Activated CD4-positive, alpha-beta memory T cell treated with anti-CD3 and anti-CD28 coated beads, Interleukin-2, amount 10 ng/mL, durations not matched to agents 7 days and 5 days (primary cell): ENCODE measurements around the gene EIF1B. TPM values are rescaled to one million over a fixed set of nuclear protein-coding genes. Genes with fewer than 3 reads are reported as not detected.

ENCODE experiments used
- CTCF ChIA-PET: fragments of 350-600 bp; sonication (Branson Sonifier 250); formaldehyde crosslinking; loops from one replicate; lab custom pipeline; 2021; ENCODE audit warnings: antibody characterized with exemption, inconsistent platforms; lab: Charles Lee
- POLR2A ChIA-PET: fragments of 350-600 bp; sonication (Branson Sonifier 250); formaldehyde crosslinking; loops from one replicate; lab custom pipeline; 2021; ENCODE audit warnings: antibody characterized with exemption; lab: Charles Lee
- DNase-seq: peaks from one replicate; pipeline ENCODE4 v3.0.0-alpha.2; 2020
- H3K27ac Mint-ChIP-seq: one replicate; pipeline ENCODE4 v1.8.0; 2021; ENCODE audit warnings: mild to moderate bottlenecking, mixed read lengths
- H3K27me3 Mint-ChIP-seq: one replicate; pipeline ENCODE4 v1.8.0; 2021; ENCODE audit warnings: mixed read lengths
- H3K36me3 Mint-ChIP-seq: one replicate; pipeline ENCODE4 v1.8.0; 2021; ENCODE audit warnings: low read depth, mixed read lengths
- H3K4me1 Mint-ChIP-seq: one replicate; pipeline ENCODE4 v1.8.0; 2021; ENCODE audit warnings: mixed read lengths
- H3K4me3 Mint-ChIP-seq: one replicate; pipeline ENCODE4 v1.8.0; 2021; ENCODE audit warnings: mild to moderate bottlenecking, mixed read lengths
- H3K9me3 Mint-ChIP-seq: one replicate; pipeline ENCODE4 v1.8.0; 2021; ENCODE audit warnings: mixed read lengths
- total RNA-seq, 2 experiments: library from RNA; stranded (reverse); gene quantifications; one replicate each; pipeline ENCODE4 v1.2.3, GENCODE V29; 2021

EIF1B gene
- total RNA-seq, 2 experiments from 2014 or later = 39.2 to 41.9 TPM

DNA sequence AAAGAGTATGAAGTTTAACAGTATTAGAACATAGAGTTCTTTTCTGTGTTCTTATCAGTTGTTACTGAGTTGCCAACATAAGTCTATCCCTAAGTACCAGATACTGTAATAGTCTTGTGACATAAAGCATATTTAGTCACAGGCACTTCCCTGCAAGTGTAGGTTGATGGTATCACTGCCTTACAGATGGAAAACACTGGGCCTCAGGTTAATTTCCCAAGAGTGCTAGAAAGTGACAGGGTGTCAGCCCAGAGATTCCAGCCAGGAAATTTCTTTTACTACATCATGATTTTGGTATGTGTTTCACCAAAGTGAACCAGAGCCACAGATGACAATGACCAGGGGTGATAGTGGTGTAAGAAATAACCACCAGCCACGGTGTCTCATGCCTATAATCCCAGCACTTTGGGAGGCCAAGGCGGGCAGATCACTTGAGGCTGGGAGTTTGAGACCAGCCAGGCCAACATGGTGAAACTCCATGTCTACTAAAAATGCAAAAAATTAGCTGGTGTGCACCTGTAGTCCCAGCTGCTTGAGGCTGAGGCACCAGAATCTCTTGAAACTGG, 3.2 kb downstream of the EIF1B start:
- DNase-seq = no peak
- POLR2A ChIA-PET = interaction anchor here (1.5 kb wide), 1 partner anchor 120 kb away, joined by 4 read pairs; no protein-coding TSS in a partner anchor
- Mint-ChIP-seq H3K4me1 (peaks cover 28% of the 10 kb centered on the region), H3K27me3 (no peaks in the 10 kb centered on the region), H3K27ac (no peak overlapping the region), H3K9me3 (no peaks in the 10 kb centered on the region), H3K4me3 (no peak overlapping the region), H3K36me3 (peaks cover 38% of the 10 kb centered on the region)
- CTCF ChIA-PET = interaction anchor here (1.1 to 3.7 kb wide), 2 partner anchors 121 to 887 kb away, joined by 3 to 28 read pairs; partner anchors contain the start of gene CTNNB1

DNA sequence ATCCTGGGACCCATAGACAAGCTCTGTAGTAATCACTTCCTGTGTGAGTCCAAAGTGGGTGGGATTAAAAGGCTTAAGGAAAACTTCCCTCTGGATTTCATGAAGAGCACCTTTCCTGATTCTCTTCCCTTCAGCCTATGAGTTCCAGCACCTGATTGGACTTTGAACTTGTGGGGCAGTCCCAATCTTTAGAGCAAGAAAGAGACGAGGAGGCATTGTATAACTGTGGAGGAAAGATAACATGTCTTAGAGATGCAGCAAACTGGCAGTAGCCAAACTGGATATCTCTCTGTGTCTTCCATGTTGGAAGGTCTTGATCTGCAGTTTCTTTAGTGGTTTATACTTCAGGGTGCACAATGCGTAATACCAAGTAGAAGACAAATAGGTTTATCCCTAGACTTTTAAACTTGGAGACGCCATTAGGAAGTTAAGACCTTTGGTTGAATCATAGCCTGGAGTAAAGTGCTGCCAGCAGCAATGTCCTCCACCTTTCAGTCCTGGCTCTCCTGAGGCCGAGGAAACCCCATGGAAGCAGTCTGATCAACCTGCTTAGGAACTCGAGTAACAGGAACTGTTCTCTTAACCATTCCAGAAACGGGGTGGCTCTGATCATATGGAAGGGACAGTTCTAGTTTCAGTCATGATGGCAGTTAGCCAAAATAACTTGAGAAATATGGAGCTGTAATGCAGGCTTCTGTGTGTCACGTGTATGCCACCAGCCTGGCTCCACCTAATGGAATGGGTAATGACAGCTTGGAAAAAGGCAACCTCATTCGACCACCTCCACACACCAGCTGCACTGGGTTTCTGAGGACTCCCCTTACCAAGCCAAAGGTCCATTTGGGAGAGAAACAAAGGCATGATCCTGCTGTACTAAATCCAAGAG, 4.7 kb downstream of the EIF1B start:
- no peak for DNase-seq
- Mint-ChIP-seq H3K36me3 (peaks cover 38% of the 10 kb centered on the region), H3K4me1 (peaks cover 22% of the 10 kb centered on the region), H3K27me3 (no peaks in the 10 kb centered on the region), H3K27ac (no peak overlapping the region), H3K4me3 (no peak overlapping the region), H3K9me3 (no peaks in the 10 kb centered on the region)
- ChIA-PET CTCF (interaction anchor here (2.3 kb wide), 1 partner anchor 123 kb away, joined by 11 read pairs; no protein-coding TSS in a partner anchor), POLR2A (no interaction called here)

DNA sequence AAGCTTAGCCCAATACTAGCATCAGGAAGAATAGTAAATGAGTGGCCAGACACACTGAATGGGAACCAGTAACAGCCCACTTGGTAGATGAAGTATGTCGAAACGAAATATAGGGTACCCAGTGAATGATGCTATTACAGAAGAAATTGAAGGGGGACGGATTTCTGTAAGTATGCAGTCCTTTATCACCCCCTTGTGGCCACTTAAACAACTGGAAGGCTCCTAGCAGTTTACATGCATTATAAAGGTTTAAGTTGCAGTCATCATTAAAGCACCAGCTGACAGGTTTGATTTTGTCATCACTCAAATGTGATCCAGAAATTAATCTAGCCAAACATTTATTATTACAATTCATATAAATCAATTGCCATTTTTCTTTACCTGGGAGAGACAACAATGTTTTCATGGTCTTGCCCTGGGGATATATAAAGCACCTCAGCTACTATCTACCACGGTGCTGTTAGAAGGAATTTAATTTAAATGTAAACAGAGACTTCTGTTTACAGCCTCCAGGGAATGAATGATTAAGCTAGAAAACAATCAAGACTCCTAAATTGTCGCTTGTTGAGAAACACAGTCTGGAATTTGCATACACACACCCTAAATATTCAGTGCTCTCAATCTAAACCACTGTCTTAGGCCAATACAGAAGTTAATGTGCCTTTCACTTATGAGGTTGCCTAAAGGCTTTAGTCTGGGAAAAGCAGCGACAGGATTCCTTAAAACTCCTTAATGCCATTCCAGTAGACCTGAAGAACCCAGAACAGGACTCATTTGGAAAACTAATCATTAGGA, 7.8 kb downstream of the EIF1B start:
- H3K27ac Mint-ChIP-seq = no peak overlapping the region
- ChIA-PET CTCF (interaction anchor here (0.6 to 3.4 kb wide), 13 partner anchors 9 to 902 kb away, joined by 3 to 80 read pairs (median 3); no protein-coding TSS in a partner anchor), POLR2A (no interaction called here)
- no peaks in the 10 kb centered on the region for H3K9me3 Mint-ChIP-seq
- H3K4me3 Mint-ChIP-seq = no peak overlapping the region
- DNase-seq = peak; percentile 43
- peaks cover 7% of the 10 kb centered on the region for H3K4me1 Mint-ChIP-seq
- no peaks in the 10 kb centered on the region for H3K27me3 Mint-ChIP-seq
- peaks cover 20% of the 10 kb centered on the region for H3K36me3 Mint-ChIP-seq

DNA sequence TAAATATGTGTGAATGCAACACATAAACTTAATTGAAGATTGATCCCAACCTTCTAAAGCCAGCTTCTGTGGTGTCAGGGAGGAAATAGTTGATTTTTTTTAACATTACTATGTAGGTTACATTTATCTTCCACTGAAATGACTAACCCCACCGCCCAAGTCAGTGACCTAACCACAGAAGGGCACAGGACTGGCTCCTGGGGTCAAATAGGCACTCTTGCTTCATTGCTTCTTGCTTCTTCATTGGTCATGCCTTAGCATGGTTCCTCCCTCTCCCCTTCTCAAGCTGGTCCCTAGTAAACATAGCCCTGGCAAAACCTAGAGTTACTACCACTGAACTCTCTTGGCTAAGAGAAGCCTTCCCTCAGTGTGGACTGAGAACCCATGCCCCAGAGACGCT, 12.3 kb downstream of the EIF1B start:
- H3K27me3 Mint-ChIP-seq = peaks cover 23% of the 10 kb centered on the region
- no peaks in the 10 kb centered on the region for H3K4me1 Mint-ChIP-seq
- no peak overlapping the region for H3K4me3 Mint-ChIP-seq
- H3K9me3 Mint-ChIP-seq = no peaks in the 10 kb centered on the region
- H3K27ac Mint-ChIP-seq = no peak overlapping the region
- H3K36me3 Mint-ChIP-seq = no peaks in the 10 kb centered on the region
- ChIA-PET CTCF (no interaction called here), POLR2A (no interaction called here)
- DNase-seq = no peak

DNA sequence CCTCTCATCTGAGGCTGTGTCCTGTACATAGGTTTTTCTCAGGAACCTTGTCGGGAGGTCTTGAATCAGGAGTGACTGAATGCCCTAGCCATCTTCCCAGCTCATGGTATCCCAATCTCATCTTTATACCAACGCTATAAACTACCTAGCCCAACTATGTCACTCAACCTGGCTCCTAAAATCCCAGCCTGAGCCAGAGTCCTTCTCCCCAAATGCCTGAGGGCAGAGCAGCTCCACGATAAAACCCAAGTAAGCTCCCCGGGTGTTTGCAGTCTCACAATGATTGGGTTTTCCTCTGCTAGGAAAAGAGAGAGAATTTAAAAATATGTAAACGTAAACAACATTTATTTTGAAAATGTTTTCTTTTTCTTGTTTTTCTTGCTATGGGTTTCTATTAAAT, 14.4 kb downstream of the EIF1B start:
- Mint-ChIP-seq H3K27me3 (peaks cover 30% of the 10 kb centered on the region), H3K27ac (no peak overlapping the region), H3K4me3 (no peak overlapping the region), H3K36me3 (no peaks in the 10 kb centered on the region), H3K9me3 (no peaks in the 10 kb centered on the region), H3K4me1 (peaks cover 4% of the 10 kb centered on the region)
- POLR2A ChIA-PET = no interaction called here
- CTCF ChIA-PET = no interaction called here
- no peak for DNase-seq

DNA sequence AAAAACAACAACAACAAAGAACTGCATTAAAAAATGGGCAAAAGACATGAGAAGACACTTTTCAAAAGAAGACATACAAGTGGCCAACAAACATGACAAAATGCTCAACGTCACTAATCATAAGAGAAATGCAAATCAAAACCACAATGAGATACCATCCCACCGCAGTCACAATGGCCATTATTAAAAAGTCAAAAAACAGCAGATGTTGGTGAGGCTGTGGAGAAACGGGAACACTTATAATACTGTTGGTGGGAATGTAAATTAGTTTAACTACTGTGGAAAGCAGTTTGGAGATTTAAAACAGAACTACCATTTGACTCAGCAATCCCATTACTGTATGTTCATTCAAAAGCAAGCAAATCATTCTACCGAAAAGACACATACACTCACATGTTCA, 15.1 kb downstream of the EIF1B start:
- no peaks in the 10 kb centered on the region for H3K36me3 Mint-ChIP-seq
- ChIA-PET CTCF (no interaction called here), POLR2A (no interaction called here)
- H3K27ac Mint-ChIP-seq = no peak overlapping the region
- H3K9me3 Mint-ChIP-seq = no peaks in the 10 kb centered on the region
- DNase-seq = no peak
- H3K27me3 Mint-ChIP-seq = peaks cover 30% of the 10 kb centered on the region
- H3K4me3 Mint-ChIP-seq = no peak overlapping the region
- peaks cover 4% of the 10 kb centered on the region for H3K4me1 Mint-ChIP-seq

DNA sequence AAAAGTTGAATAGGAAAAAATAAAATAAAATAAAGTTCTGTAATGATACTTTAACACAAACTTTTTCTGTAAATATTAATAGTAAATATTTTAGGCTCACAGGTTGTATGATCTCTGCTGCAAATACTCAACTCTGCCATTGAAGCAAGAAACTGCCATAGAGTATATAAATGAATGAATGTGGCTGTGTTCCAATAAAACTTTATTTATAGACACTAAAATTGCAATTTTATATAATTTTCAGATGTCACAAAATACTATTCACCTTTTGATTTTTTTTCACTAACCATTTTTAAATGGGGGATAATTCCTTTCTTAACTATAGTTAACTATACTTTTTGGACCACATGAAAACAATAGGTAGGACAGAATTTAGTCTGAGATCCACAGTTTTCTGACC, 16.0 kb downstream of the EIF1B start:
- Mint-ChIP-seq H3K27me3 (peaks cover 38% of the 10 kb centered on the region), H3K4me1 (peaks cover 4% of the 10 kb centered on the region), H3K36me3 (no peaks in the 10 kb centered on the region), H3K27ac (no peak overlapping the region), H3K9me3 (no peaks in the 10 kb centered on the region), H3K4me3 (no peak overlapping the region)
- DNase-seq = no peak
- POLR2A ChIA-PET = no interaction called here
- CTCF ChIA-PET = interaction anchor here (1.9 kb wide), 1 partner anchor 8 kb away, joined by 6 read pairs; no protein-coding TSS in a partner anchor

DNA sequence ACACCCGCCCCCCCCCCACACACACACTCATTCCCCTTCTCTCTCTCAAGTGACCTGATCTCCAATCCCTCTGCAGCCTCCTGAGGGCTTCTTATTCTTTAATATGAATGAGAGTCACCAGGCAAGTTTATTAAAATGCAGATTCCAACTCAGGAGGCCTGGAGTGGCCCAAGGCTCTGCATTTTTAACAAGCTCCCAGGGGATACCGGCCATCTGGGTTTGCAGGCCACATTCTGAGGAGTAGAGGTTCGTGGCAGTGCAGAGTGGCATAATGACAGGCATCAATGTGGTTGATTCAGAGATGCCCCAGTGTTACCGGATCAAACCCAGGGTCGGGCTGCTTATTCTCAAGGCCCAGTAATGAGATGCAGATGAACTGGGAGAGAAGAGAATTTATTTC, 18.9 kb downstream of the EIF1B start:
- Mint-ChIP-seq H3K9me3 (no peaks in the 10 kb centered on the region), H3K4me3 (no peak overlapping the region), H3K4me1 (peaks cover 4% of the 10 kb centered on the region), H3K27ac (no peak overlapping the region), H3K36me3 (no peaks in the 10 kb centered on the region), H3K27me3 (peaks cover 41% of the 10 kb centered on the region)
- DNase-seq = no peak
- ChIA-PET POLR2A (no interaction called here), CTCF (interaction anchor here (0.9 to 1.5 kb wide), 5 partner anchors 11 to 464 kb away, joined by 3 to 5 read pairs (median 4); no protein-coding TSS in a partner anchor)

DNA sequence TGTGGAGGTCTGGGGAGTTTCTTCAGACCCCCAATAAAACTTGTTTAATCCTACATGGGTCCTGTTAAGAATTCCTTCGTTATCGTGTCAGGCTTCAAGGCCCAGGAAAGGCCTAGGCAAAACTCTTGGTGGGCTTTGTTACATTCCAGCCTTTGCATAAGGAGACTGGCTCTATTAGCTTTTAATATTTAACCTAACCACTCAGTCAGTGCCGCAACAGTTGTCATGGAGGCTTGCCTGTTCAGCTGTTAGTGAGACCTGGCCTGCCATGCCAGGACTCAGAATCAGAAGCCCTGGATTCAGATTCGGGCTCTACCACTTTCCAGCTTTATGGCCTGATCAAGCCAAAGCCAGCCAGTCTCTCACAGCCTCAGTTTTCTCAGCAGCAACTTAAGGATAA, 19.6 kb downstream of the EIF1B start:
- Mint-ChIP-seq H3K27ac (no peak overlapping the region), H3K36me3 (no peaks in the 10 kb centered on the region), H3K9me3 (no peaks in the 10 kb centered on the region), H3K4me1 (peaks cover 4% of the 10 kb centered on the region), H3K4me3 (no peak overlapping the region), H3K27me3 (peaks cover 35% of the 10 kb centered on the region)
- ChIA-PET CTCF (interaction anchor here (1.0 to 1.5 kb wide), 4 partner anchors 12 to 252 kb away, joined by 3 to 5 read pairs (median 4); no protein-coding TSS in a partner anchor), POLR2A (no interaction called here)
- DNase-seq = no peak

DNA sequence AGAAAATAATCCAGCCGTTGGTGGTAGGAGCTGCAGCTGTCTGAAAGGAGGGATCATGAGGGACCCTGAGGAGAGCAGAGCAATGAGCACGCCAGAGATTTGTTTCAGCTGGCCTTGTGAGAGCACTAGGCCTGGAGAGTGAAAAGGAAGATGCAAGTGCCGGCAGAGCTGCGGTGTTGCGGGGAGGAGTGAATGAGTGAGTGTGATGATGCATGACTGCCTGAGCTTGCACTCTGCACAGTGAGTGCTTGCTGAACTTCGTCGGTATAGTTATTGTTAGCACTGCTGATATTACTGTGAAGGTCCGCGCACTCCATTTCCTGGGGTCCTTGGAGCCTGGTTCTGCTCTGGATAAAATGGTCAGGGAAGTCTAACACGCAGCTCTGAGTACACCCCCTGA, 23.2 kb downstream of the EIF1B start:
- no peaks in the 10 kb centered on the region for H3K36me3 Mint-ChIP-seq
- DNase-seq = no peak
- ChIA-PET CTCF (no interaction called here), POLR2A (interaction anchor here (1.4 kb wide), 1 partner anchor 124 kb away, joined by 3 read pairs; the partner anchor contains the start of gene RPL14)
- peaks cover 12% of the 10 kb centered on the region for H3K27me3 Mint-ChIP-seq
- H3K4me1 Mint-ChIP-seq = peaks cover 12% of the 10 kb centered on the region
- no peaks in the 10 kb centered on the region for H3K9me3 Mint-ChIP-seq
- no peak overlapping the region for H3K4me3 Mint-ChIP-seq
- H3K27ac Mint-ChIP-seq = no peak overlapping the region

DNA sequence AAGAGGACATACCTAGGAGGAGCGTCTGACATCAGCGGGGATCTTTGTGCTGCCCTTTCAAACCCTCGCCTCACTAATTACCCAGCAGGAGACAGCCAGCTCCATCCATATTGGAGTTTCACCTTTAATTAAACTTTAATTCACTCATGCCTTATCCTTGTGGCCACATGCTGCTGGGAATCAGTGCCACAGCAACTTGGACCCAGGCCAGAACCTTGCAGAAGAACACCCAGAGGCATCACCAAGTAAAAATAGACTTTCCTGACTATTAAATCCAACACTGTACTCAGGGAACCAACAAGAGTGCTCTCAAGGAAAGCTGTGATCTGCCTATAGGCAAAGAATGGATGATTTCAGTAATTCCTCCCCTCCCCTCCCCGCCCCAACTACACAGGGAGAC, 23.9 kb downstream of the EIF1B start:
- ChIA-PET CTCF (no interaction called here), POLR2A (interaction anchor here (1.4 kb wide), 1 partner anchor 124 kb away, joined by 3 read pairs; the partner anchor contains the start of gene RPL14)
- H3K36me3 Mint-ChIP-seq = no peaks in the 10 kb centered on the region
- no peak for DNase-seq
- H3K4me3 Mint-ChIP-seq = no peak overlapping the region
- peaks cover 11% of the 10 kb centered on the region for H3K27me3 Mint-ChIP-seq
- H3K9me3 Mint-ChIP-seq = no peaks in the 10 kb centered on the region
- no peak overlapping the region for H3K27ac Mint-ChIP-seq
- peaks cover 16% of the 10 kb centered on the region for H3K4me1 Mint-ChIP-seq

DNA sequence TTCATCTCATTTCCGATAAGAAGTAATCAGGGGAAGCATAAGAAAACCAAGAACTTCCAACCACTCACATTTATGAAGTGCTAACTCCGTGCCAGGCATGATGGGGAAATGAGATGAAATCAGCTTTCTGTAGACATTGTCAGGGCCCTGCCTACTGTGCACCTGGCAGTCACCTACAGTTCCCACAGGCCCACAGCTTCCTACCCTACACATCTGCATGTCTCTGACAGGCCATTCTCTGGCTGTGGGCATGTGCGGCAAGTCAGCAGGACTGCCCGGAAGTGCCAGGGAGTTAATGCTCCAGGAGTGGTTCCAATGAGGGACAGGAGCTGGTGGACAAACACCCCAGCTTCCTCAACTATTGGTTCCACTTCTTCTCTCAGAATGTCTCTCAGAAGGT, 24.3 kb downstream of the EIF1B start:
- Mint-ChIP-seq H3K36me3 (no peaks in the 10 kb centered on the region), H3K9me3 (no peaks in the 10 kb centered on the region), H3K4me3 (no peak overlapping the region), H3K4me1 (peaks cover 16% of the 10 kb centered on the region), H3K27me3 (peaks cover 11% of the 10 kb centered on the region), H3K27ac (no peak overlapping the region)
- DNase-seq = no peak
- ChIA-PET CTCF (no interaction called here), POLR2A (no interaction called here)
